GM12874 (cell line): Measurements from ENCODE around the gene CYBC1.
A peak's percentile ranks its signal among the peaks of the same experiment; 100 is the strongest.

Source experiments
- TF ChIP-seq, protein P1 (sequence below): IDR thresholded peaks from 2 replicates; pipeline ENCODE4 v1.5.1; 2011; ENCODE audit warnings: low read depth, mild to moderate bottlenecking, control low read depth, low read length, moderate library complexity; ENCODE audit not compliant: insufficient read depth

Gene CYBC1

DNA sequence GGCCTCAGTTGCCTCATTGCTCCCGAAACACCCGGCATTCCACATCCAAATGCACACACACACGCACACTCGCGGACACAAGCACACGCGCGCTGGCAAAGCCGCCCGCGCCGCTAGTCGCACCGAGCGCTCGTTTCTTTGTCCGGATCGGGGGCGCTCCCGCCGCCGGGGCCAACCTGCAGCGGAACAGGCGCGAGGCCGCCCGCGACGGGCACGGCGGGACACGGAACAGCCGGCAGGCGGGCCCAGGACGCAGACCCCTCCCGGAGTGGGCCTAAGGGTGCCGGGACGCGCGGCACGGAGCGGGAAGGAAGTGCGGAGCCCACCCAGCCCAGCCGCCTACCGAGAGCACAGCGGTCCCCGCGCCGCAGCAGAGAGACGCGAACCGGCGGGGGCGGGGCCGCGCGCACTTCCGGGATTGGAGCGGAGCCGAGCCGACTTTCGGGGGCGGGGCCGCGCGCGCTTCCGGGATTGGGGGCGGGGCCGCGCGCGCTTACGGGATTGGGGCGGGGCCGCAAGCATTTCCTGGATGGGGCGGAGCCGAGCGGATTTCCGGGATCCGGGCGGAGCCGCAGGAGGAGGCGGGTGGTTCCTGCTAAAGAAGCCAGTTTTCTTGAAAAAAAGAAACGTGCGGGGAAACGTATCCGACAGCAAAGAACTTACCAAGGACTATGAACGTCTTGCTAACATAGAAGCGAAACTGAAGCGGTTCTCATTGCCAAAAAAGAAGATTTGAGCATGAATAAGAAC lies at the start of gene CYBC1:
Gene CYBC1 (minus strand): TSS at position 396 of the 750 bp plus-strand sequence. CDS start 1,498 bp downstream, outside the sequence.
- TF ChIP-seq, protein P1, sequence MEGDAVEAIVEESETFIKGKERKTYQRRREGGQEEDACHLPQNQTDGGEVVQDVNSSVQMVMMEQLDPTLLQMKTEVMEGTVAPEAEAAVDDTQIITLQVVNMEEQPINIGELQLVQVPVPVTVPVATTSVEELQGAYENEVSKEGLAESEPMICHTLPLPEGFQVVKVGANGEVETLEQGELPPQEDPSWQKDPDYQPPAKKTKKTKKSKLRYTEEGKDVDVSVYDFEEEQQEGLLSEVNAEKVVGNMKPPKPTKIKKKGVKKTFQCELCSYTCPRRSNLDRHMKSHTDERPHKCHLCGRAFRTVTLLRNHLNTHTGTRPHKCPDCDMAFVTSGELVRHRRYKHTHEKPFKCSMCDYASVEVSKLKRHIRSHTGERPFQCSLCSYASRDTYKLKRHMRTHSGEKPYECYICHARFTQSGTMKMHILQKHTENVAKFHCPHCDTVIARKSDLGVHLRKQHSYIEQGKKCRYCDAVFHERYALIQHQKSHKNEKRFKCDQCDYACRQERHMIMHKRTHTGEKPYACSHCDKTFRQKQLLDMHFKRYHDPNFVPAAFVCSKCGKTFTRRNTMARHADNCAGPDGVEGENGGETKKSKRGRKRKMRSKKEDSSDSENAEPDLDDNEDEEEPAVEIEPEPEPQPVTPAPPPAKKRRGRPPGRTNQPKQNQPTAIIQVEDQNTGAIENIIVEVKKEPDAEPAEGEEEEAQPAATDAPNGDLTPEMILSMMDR: no peak

DNA sequence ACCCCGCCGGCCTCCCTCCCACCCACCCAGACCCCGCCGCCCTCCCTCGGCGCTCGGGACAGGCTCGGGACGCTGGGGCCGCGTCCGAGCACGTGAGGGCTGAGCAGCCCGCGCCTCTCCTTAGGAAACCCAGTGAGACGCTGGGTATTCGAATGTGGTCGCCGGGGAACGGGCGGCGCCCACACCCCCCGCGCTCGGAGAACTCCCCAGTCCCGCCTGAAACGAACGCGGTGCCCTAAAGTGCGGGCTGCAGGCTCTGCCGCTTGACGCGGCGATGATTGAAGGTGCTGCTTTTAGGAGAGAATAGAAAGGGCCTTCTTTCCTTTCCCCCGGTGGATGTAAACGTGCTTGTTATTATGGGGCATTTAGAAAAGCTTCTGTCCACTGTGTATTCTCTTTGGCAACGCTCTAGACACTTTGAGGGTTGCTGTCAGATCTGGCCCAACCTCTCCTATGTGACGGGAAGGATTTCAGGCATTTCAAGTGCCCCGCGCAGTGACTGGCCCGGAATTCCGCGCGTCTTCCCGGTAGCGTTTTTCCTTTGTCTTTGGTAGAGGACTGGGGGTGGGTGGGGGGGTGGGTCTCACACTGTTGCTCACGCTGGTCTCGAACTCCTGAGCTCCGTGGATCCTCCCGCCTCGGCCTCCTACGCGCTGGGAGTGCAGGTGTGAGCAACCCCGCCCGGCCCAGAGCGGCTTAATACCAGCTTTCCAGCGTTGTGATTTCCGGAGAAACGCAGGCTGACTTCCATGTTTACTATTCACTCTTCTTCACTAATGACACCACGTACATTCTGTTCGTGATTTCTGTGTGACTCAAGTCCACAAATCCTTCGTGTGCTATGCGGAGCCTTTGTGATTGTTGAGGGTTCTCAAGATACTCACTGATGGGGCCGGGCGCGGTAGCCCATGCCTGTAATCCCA lies 47.2 kb upstream of the CYBC1 start:
- TF ChIP-seq, protein P1: no peak

DNA sequence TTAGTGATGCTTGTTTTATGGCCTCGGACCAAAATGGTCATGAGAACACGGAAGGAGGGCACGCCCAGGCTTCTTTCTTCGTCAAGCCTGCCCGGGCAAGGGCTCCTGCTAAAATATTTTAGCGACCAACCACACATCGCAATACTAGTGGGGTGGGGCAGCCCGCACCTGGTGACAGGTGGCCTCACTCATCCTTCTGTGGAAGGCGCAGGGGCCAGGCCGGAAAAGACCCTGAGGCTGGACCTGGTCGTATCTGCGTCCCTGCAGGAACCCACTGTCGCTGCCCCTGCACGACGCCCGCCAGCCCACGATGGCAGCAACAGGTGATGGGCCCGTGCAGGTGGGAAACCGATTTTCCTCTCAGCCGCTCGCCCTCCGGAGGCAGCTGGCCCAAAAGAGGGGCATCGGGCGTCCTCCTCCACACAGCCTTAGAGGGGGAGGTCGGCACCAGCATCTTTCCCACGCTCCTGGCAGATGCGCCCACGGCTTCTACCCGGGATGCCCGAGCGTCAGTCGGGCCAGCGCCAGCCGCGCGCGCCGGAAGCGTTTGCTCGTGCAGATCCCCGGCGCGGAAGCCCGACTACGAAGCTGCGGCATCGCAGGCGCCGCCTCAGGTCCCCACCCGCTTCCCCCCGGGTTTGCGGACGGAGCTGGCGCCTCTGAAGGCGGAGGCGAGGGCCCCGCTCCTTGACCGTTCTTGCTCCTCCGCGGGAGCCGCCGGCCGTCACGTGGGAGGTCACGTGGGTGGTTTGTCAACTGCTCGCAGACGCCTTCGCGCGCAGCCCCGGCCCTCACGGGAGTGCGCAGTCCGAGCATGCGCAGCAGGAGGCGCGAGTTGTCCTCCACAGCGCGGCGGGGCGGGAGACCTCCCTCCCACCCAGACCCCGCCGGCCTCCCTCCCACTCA lies 46.2 kb upstream of the CYBC1 start:
- TF ChIP-seq, protein P1: no peak

DNA sequence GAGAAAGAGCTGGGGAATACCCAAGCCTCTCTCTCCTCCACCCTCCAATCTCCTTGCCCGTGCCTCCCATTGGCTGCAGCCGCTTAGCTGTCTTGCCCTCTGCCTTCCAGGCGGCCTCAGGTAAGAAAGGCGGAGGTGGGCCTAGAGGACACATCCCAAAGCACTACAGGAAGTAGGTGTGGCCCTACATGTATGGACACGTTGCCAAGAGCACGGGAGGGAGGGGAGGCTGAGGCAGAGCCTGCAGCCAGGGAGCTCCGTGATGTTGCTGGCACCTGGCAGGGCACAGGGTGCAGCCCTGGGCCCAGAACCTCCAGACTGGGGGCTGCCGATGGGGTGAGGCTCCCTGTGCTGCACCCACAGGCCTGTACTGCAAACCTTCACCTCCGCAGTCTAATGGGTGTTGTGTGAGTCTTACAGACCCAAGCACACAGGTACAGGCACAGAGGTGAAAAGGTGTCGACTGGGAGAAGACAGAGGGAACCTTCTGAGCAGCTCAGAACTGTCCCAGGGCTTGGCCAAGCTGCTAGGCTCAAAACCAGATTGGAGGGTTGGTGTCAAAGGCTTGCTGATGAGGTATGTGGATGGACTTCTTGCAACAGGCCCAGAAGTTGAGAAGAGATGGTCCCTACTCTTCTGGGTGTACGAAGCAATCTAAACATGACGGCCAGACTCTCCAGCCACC lies 45.4 kb upstream of the CYBC1 start:
- TF ChIP-seq, protein P1: no peak

DNA sequence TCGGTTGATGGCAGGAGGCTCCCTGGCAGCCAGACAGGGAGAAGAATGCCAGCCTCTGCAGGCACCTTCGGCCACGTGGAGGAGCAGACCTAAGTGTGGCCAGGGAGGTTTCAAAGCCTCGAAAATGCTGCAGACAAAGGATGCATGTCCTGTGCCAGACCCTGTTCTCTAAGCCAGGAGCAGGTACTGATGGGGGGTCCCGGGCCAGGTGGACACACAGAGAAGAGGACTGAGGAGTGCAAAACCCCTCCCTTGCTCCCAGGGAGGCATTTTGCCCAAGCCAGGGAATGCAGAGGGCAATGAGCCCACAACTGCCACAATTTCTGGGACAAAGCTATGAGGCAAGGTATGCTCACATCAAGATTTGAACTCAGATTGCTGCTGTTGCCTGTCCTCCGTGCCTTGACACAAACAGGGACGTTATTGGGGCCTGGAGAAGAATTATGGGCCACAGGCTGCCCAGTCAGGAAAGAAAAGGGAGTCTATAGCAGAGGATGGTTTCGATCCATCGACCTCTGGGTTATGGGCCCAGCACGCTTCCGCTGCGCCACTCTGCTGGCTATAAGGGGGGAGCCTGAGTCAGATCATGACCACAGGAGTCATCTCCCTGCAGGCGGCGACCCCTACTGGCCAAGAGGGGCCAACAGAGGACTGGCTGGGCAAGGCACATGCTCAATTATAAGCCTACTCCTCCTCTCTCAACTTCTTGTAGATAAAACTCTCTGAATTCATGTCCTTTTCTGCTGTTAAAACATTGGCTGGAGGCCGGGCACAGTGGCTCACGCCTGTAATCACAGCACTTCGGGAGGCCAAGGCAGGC lies 43.9 kb upstream of the CYBC1 start:
- TF ChIP-seq, protein P1: peak; percentile 97

DNA sequence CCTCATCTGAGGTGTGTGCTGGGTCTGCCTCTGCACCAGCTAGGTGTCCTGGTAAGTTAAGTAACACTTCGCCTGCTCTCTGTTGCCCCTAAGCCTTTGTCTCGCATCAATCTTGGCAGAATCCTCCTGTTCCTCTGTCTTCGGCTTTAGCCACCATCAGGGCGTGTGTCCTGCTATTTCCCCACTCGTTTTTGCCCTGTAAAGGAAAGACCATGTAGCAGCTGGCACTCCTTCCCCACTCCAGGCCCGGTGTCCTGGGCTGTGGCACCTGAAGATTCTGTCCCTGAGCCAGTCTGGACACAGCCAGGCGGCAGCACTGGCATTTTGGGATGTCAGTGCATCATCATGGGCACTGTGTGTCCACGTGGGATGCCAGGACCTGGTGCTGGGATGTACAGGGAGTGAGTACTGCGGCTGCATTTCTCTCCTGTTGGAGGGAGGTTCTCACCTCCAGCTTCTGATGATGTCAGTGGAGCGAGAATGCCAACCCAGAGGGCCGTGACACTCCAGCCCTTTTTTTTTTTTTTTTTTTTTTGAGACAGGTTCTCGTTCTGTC lies 42.8 kb upstream of the CYBC1 start:
- TF ChIP-seq, protein P1: no peak
